Endothelial cell (in vitro differentiated cells): ENCODE data around the gene ZFAND5. TPM values are rescaled to one million over a fixed set of nuclear protein-coding genes. Genes with fewer than 3 reads are reported as not detected.

Experiments
- DNase-seq: peaks from one replicate; pipeline ENCODE4 v3.0.0; 2021; ENCODE audit warnings: low spot score
- H3K27ac Mint-ChIP-seq: one replicate; pipeline ENCODE4 v1.8.0; 2021; ENCODE audit warnings: mixed read lengths, inconsistent platforms; ENCODE audit not compliant: unreplicated experiment
- H3K27me3 Mint-ChIP-seq: one replicate; pipeline ENCODE4 v1.8.0; 2021; ENCODE audit warnings: mild to moderate bottlenecking, moderate library complexity, mixed read lengths, inconsistent platforms; ENCODE audit not compliant: unreplicated experiment
- H3K36me3 Mint-ChIP-seq: one replicate; pipeline ENCODE4 v1.8.0; 2021; ENCODE audit warnings: mild to moderate bottlenecking, low read depth, mixed read lengths, inconsistent platforms; ENCODE audit not compliant: unreplicated experiment
- H3K4me1 Mint-ChIP-seq: one replicate; pipeline ENCODE4 v1.8.0; 2021; ENCODE audit warnings: mild to moderate bottlenecking, mixed read lengths, inconsistent platforms; ENCODE audit not compliant: unreplicated experiment
- H3K4me3 Mint-ChIP-seq: one replicate; pipeline ENCODE4 v1.8.0; 2021; ENCODE audit warnings: mild to moderate bottlenecking, mixed read lengths, inconsistent platforms; ENCODE audit not compliant: unreplicated experiment
- H3K9me3 Mint-ChIP-seq: one replicate; pipeline ENCODE4 v1.8.0; 2021; ENCODE audit warnings: mixed read lengths, inconsistent platforms; ENCODE audit not compliant: unreplicated experiment
- total RNA-seq: library from RNA; stranded (reverse); fragmentation: NEBNext Ultra II Directional; extraction: Animal tissue kit (Norgen Biotek cat#: 25700); gene quantifications from one replicate; pipeline ENCODE4 v1.2.1, GENCODE V29; 2021; ENCODE audit not compliant: unreplicated experiment
- TF ChIP-seq, protein P1 (sequence below): fragments of 200-600 bp; sonication (generic); IDR thresholded peaks from one replicate; pipeline ENCODE4 v1.5.0; 2021; ENCODE audit warnings: antibody characterized with exemption; ENCODE audit not compliant: unreplicated experiment

Gene ZFAND5
- total RNA-seq, 1 donor from 2014 or later, result 154 TPM

GRCh38 chr9:72327631-72328030 is 37.4 kb downstream of the ZFAND5 start:
- H3K9me3 Mint-ChIP-seq, result no peaks in the 10 kb centered on the region
- TF ChIP-seq, protein P1, sequence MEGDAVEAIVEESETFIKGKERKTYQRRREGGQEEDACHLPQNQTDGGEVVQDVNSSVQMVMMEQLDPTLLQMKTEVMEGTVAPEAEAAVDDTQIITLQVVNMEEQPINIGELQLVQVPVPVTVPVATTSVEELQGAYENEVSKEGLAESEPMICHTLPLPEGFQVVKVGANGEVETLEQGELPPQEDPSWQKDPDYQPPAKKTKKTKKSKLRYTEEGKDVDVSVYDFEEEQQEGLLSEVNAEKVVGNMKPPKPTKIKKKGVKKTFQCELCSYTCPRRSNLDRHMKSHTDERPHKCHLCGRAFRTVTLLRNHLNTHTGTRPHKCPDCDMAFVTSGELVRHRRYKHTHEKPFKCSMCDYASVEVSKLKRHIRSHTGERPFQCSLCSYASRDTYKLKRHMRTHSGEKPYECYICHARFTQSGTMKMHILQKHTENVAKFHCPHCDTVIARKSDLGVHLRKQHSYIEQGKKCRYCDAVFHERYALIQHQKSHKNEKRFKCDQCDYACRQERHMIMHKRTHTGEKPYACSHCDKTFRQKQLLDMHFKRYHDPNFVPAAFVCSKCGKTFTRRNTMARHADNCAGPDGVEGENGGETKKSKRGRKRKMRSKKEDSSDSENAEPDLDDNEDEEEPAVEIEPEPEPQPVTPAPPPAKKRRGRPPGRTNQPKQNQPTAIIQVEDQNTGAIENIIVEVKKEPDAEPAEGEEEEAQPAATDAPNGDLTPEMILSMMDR, result no peak
- no peak for DNase-seq
- no peak overlapping the region for H3K4me3 Mint-ChIP-seq
- H3K36me3 Mint-ChIP-seq, result no peaks in the 10 kb centered on the region
- no peaks in the 10 kb centered on the region for H3K27me3 Mint-ChIP-seq
- H3K27ac Mint-ChIP-seq, result no peak overlapping the region
- H3K4me1 Mint-ChIP-seq, result peaks cover 4% of the 10 kb centered on the region

DNA sequence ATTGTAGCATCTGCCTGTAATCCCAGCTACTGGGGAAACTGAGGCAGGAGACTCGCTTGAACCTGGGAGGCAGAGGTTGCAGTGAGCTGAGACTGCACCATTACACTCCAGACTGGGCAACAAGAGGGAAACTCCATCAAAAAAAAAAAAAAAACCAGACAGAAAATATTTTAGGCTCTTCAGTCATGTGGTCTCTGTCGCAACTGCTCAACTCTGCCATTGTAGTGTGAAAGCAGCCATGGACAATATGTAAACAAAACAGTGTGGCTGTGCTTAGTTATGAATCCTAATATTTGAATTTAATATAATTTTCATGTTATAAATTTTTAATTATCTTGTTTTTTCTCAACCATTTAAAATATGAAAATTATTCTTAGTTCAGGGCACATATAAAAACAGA is 38.4 kb downstream of the ZFAND5 start:
- Mint-ChIP-seq H3K36me3 (no peaks in the 10 kb centered on the region), H3K27ac (no peak overlapping the region), H3K9me3 (no peaks in the 10 kb centered on the region), H3K4me3 (no peak overlapping the region), H3K27me3 (no peaks in the 10 kb centered on the region), H3K4me1 (no peaks in the 10 kb centered on the region)
- TF ChIP-seq, protein P1, result no peak
- DNase-seq, result no peak

DNA sequence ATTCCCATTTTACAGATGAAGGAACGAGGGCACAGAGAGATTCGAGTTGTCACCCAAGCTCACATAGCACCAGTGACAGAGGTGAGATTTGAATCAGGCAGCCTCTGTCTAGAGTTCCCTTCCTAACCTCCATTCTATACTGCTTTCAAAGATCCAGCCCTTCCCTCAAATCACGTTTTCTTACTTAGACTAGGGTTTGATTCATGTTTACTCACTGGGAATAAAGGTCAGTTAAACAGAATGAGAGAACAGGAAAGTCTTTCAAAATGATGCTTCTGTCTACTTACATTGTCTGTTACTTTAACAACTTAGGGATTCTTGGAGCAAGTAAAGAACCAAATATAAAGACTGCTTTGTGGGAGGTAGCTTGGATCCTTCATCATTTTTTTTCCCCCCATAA is 40.0 kb downstream of the ZFAND5 start:
- Mint-ChIP-seq H3K4me3 (no peak overlapping the region), H3K4me1 (no peaks in the 10 kb centered on the region), H3K27ac (no peak overlapping the region), H3K9me3 (no peaks in the 10 kb centered on the region), H3K27me3 (no peaks in the 10 kb centered on the region), H3K36me3 (no peaks in the 10 kb centered on the region)
- TF ChIP-seq, protein P1, result no peak
- no peak for DNase-seq

- Mint-ChIP-seq H3K27me3 (no peaks in the 10 kb centered on the region), H3K27ac (no peak overlapping the region), H3K4me3 (no peak overlapping the region), H3K9me3 (no peaks in the 10 kb centered on the region), H3K36me3 (no peaks in the 10 kb centered on the region), H3K4me1 (no peaks in the 10 kb centered on the region)
- TF ChIP-seq, protein P1, result no peak
- no peak for DNase-seq
Observed at GRCh38 chr9:72322678-72323077, 42.3 kb downstream of the ZFAND5 start.

DNA sequence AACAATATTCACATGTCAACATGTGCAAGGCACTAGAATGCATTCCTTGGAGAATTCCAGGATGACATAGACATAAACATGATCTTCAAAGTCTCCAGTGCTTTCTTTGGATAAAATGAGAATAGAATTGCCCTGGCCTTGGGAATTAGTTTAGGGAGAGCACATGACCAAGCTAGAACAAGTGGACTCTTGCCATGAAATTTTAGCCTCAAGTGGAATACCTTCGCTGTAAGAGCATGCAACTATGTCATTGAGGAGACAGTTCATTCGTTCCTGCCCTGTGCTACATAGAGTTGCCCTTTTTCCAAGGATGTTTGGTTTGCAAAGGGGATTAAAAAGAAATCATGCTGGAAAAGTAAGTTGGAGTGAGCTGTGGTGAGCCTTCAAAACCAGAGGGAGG is 42.7 kb downstream of the ZFAND5 start:
- TF ChIP-seq, protein P1, result no peak
- no peaks in the 10 kb centered on the region for H3K9me3 Mint-ChIP-seq
- H3K27ac Mint-ChIP-seq, result no peak overlapping the region
- DNase-seq, result no peak
- no peaks in the 10 kb centered on the region for H3K36me3 Mint-ChIP-seq
- H3K4me3 Mint-ChIP-seq, result no peak overlapping the region
- H3K4me1 Mint-ChIP-seq, result no peaks in the 10 kb centered on the region
- no peaks in the 10 kb centered on the region for H3K27me3 Mint-ChIP-seq
